A673 (cell line): Measurements from ENCODE around the gene UXS1.

Experiments
- CTCF ChIP-seq: fragments of 300-800, 200-600 bp; sonication (generic); conservative IDR thresholded peaks from 2 replicates; pipeline ENCODE4 v1.5.1; 2017; ENCODE audit warnings: low read depth, mild to moderate bottlenecking, antibody characterized with exemption, low read length, moderate library complexity, mixed read lengths
- EZH2 ChIP-seq: fragments of 200-600 bp; sonication (generic); IDR thresholded peaks from 2 replicates; pipeline ENCODE4 v1.6.1; 2017; ENCODE audit warnings: borderline replicate concordance, low read depth, mild to moderate bottlenecking, mixed read lengths, antibody characterized with exemption, low read length; ENCODE audit not compliant: poor library complexity, severe bottlenecking

- TF ChIP-seq CTCF = no peak
- TF ChIP-seq EZH2 = no peak
Observed at GRCh38 chr2:106127776-106128268, 66.3 kb downstream of the UXS1 start.
